Fibroblast of the aortic adventitia (primary cell): ENCODE measurements around the gene CHRM5. TPM values are rescaled to one million over a fixed set of nuclear protein-coding genes. Genes with fewer than 3 reads are reported as not detected.

Experiments used
- DNase-seq: peaks from one replicate; pipeline ENCODE4 v3.0.0-alpha.2; 2010; ENCODE audit warnings: low read depth
- H3K4me3 ChIP-seq: 2 replicates; pipeline ENCODE4 v1.5.1; 2011; ENCODE audit warnings: low read depth, mild to moderate bottlenecking, control low read depth, low read length, moderate library complexity
- total RNA-seq: library from RNA; depleted of rRNA; stranded (reverse); fragments of >200 nt; gene quantifications from 2 replicates; pipeline ENCODE4 v1.2.3, GENCODE V29; 2012; ENCODE audit warnings: low replicate concordance
- TF ChIP-seq, protein P1 (sequence below): IDR thresholded peaks from 2 replicates; pipeline ENCODE4 v1.5.1; 2011; ENCODE audit warnings: mild to moderate bottlenecking, low read length, control low read depth, inconsistent platforms; ENCODE audit not compliant: insufficient read depth

CHRM5 gene
- total RNA-seq, 1 donor: not detected

DNA sequence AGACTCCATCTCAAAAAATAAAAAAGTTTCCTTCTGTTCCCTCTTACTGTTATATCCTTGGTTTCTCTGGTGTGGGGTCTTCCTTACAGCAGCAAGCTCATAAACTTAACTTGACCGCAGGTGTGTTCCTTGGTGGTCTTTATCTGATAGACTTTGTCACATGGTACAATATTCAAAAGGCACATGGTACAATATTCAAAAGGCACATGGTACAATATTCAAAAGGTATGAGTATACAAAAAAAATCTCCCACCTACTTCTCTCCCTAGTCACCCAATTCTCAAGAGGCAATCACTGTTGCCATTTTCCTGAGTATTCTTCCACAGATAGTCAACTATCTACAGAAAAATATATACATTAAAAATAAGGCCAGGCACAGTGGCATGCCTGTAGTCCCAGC, 138.1 kb downstream of the CHRM5 start:
- DNase-seq: no peak
- no peak overlapping the region for H3K4me3 ChIP-seq
- TF ChIP-seq, protein P1, sequence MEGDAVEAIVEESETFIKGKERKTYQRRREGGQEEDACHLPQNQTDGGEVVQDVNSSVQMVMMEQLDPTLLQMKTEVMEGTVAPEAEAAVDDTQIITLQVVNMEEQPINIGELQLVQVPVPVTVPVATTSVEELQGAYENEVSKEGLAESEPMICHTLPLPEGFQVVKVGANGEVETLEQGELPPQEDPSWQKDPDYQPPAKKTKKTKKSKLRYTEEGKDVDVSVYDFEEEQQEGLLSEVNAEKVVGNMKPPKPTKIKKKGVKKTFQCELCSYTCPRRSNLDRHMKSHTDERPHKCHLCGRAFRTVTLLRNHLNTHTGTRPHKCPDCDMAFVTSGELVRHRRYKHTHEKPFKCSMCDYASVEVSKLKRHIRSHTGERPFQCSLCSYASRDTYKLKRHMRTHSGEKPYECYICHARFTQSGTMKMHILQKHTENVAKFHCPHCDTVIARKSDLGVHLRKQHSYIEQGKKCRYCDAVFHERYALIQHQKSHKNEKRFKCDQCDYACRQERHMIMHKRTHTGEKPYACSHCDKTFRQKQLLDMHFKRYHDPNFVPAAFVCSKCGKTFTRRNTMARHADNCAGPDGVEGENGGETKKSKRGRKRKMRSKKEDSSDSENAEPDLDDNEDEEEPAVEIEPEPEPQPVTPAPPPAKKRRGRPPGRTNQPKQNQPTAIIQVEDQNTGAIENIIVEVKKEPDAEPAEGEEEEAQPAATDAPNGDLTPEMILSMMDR: no peak

GRCh38 chr15:34107315-34107714, 139.0 kb downstream of the CHRM5 start:
- DNase-seq: no peak
- H3K4me3 ChIP-seq: no peak overlapping the region
- TF ChIP-seq, protein P1: no peak

DNA sequence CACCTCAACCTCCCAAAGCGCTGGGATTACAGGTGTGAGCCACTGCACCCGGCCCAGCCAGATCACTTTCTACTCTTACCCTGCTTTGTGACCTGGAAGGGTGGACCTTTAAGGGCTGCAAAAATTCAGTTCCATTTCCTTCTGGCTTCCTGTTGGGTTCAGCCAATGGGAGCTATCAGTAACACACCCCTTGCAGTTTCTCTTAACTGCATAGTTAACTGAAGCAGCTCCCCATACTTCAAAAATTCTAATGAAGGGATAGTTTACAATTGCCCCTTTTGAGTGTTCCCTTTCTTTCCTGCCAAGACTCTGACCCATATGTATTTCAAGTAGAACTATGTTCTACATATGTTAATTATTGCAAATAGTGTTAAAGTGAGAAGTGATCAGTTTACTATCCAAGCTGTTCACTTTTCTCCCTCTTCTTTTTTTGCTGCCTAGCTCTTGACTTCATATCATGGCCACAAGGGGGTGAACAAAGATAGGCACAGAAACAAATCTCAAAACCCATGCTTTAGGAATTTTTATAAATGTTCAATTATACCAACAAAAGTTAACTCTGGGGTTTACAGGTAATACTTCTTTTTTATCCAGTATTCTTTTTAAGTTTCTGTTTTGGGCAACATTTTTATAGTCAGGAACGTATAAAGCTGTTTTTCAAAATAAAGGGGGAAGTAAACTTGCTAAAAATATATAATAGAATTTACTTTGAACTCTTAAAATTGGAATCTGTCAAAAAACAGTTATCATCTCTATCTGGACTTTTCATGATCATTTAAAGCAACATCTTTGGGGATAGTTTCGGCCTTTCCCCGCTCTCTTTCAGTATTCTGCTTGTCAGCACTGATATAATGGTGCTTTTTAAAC, 141.7 kb downstream of the CHRM5 start:
- no peak overlapping the region for H3K4me3 ChIP-seq
- TF ChIP-seq, protein P1: peak; percentile 85
- peak; percentile 68 for DNase-seq

GRCh38 chr15:34111488-34111887, 143.2 kb downstream of the CHRM5 start:
- H3K4me3 ChIP-seq: no peak overlapping the region
- TF ChIP-seq, protein P1: no peak
- DNase-seq: no peak

DNA sequence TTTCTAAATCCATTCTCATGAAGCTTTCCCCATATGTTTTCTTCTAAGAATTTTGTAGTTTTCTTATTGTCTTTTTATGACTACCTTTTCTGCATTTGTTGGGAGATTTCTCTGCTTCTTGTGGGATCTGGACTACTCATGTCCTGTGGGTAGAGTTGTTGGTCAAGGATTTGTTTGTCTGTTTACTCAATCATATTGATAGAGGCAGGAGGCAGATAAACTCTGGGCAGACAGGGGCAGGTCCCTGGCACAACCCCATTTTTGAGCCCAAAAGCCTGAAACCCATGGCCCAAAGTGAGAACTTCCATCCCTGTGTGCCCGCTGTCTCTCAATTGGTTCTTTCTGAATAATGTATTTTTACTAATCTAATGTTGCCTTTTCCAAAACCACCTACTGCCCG, 145.9 kb downstream of the CHRM5 start:
- H3K4me3 ChIP-seq: no peak overlapping the region
- TF ChIP-seq, protein P1: no peak
- DNase-seq: no peak

DNA sequence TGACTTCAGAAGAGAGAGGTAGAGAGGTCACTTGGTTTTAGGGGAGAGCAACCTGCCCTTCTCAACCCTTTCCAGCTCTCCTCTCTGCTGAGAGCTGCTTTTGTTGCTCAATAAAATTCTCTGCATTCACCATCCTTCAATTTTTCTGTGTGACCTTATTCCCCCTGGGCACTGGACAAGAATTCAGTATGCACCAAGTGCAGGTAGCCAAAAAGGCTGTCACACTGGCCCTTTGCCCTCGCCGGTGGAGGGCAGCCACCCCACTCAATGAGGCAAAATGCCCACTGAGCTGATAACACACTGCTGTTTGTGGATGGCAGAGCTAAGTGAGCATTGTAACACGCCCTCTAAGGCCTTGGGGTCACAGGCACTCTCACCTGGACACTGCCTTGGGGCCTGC, 146.4 kb downstream of the CHRM5 start:
- H3K4me3 ChIP-seq: no peak overlapping the region
- TF ChIP-seq, protein P1: no peak
- DNase-seq: no peak
